GM06990 (cell line): ENCODE measurements around the gene AP1G1.
A peak's percentile ranks its signal among the peaks of the same experiment; 100 is the strongest.
"Not testable (repeated sequence)": the region's sequence is repeated elsewhere in the genome, so short reads cannot be mapped to it uniquely, and the experiment has no call there.

Experiments
- DNase-seq: peaks from one replicate; pipeline ENCODE4 v3.0.0-alpha.2; 2011; ENCODE audit not compliant: insufficient read length; ENCODE audit errors: extremely low read depth
- H3K27me3 ChIP-seq: replicated peaks from 2 replicates; pipeline ENCODE4 v1.6.0; 2011; ENCODE audit warnings: low read length; ENCODE audit not compliant: control insufficient read depth, insufficient read depth
- H3K36me3 ChIP-seq: 2 replicates; pipeline ENCODE4 v1.5.1; 2011; ENCODE audit warnings: low read length; ENCODE audit not compliant: control insufficient read depth, insufficient read depth
- H3K4me3 ChIP-seq: replicated peaks from 2 replicates; pipeline ENCODE4 v1.5.1; 2011; ENCODE audit warnings: low read depth, mild to moderate bottlenecking, control low read depth, low read length
- TF ChIP-seq, protein P1 (sequence below): IDR thresholded peaks from 2 replicates; pipeline ENCODE4 v1.5.1; 2011; ENCODE audit warnings: low read length, control low read depth, mild to moderate bottlenecking, inconsistent platforms; ENCODE audit not compliant: insufficient read depth, poor library complexity, severe bottlenecking

Gene AP1G1

GRCh38 chr16:71845639-71846430 lies 37.2 kb upstream of the AP1G1 start, which contains the start of gene ATXN1L:
ATXN1L (plus strand) TSS chr16:71845976; CDS start chr16:71849741, 3,765 bp downstream.
- peak; percentile 95 for DNase-seq
- H3K4me3 ChIP-seq: peak within 1 kb of the TSS; percentile 96
- peaks cover 14% of the 10 kb centered on the region for H3K36me3 ChIP-seq
- no peaks in the 10 kb centered on the region for H3K27me3 ChIP-seq
- TF ChIP-seq, protein P1, sequence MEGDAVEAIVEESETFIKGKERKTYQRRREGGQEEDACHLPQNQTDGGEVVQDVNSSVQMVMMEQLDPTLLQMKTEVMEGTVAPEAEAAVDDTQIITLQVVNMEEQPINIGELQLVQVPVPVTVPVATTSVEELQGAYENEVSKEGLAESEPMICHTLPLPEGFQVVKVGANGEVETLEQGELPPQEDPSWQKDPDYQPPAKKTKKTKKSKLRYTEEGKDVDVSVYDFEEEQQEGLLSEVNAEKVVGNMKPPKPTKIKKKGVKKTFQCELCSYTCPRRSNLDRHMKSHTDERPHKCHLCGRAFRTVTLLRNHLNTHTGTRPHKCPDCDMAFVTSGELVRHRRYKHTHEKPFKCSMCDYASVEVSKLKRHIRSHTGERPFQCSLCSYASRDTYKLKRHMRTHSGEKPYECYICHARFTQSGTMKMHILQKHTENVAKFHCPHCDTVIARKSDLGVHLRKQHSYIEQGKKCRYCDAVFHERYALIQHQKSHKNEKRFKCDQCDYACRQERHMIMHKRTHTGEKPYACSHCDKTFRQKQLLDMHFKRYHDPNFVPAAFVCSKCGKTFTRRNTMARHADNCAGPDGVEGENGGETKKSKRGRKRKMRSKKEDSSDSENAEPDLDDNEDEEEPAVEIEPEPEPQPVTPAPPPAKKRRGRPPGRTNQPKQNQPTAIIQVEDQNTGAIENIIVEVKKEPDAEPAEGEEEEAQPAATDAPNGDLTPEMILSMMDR: no peak

- Histone ChIP-seq H3K36me3 (peaks cover under 1% of the 10 kb centered on the region), H3K27me3 (no peaks in the 10 kb centered on the region), H3K4me3 (no peak overlapping the region)
- no peak for DNase-seq
- TF ChIP-seq, protein P1: no peak
Observed at GRCh38 chr16:71843572-71843971, 34.9 kb upstream of the AP1G1 start.

DNA sequence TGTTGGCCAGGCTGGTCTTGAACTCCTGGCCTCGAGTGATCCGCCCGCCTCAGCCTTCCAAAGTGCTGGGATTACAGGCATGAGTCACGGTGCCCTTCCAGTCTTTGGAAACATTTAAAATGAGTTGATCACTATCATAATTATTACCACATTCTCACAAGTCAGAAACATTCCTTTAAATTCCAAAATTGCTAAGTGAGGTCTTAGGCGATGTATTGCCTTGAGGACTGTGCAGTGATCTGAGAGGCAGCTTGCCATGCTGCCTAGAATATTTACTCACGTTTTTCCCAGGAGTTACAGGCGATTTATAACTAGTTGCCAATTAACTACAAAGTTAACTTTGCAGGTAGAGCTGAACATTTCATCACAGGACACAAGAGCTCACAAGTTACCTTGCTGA lies 31.4 kb upstream of the AP1G1 start:
- no peak for DNase-seq
- Histone ChIP-seq H3K4me3 (no peak overlapping the region), H3K27me3 (no peaks in the 10 kb centered on the region), H3K36me3 (no peaks in the 10 kb centered on the region)
- TF ChIP-seq, protein P1: no peak

GRCh38 chr16:71837150-71837549 lies 28.5 kb upstream of the AP1G1 start:
- DNase-seq: no peak
- H3K36me3 ChIP-seq: no peaks in the 10 kb centered on the region
- TF ChIP-seq, protein P1: no peak
- H3K4me3 ChIP-seq: no peak overlapping the region
- no peaks in the 10 kb centered on the region for H3K27me3 ChIP-seq

GRCh38 chr16:71834291-71834690 lies 25.7 kb upstream of the AP1G1 start:
- TF ChIP-seq, protein P1: no peak
- Histone ChIP-seq H3K4me3 (no peak overlapping the region), H3K27me3 (no peaks in the 10 kb centered on the region), H3K36me3 (no peaks in the 10 kb centered on the region)
- DNase-seq: no peak

DNA sequence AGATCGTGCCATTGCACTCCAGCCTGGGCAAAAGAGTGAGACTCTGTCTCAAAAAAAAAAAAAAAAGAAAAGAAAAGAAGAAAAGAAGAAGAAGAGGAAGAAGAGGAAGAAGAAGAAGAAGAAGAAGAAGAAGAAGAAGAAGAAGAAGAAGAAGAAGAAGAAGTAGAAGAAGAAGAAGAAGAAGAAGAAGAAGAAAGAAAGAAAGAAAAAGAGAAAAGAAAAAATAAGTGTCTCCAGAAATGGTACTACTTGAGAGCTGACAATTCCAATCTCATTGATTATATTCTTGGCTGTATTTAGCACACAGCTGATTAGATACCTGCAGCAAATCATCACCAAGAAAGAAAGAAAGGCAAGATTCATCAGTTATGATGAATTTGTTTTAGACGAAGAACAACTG lies 23.5 kb upstream of the AP1G1 start:
- H3K4me3 ChIP-seq, DNase-seq, H3K36me3 ChIP-seq, H3K27me3 ChIP-seq: not testable (repeated sequence)

- not testable (repeated sequence) for DNase-seq, H3K36me3 ChIP-seq, H3K27me3 ChIP-seq, H3K4me3 ChIP-seq
Observed at GRCh38 chr16:71831698-71832097, 23.1 kb upstream of the AP1G1 start.
